Measurements from ENCODE around the gene VPREB3. TPM values are rescaled to one million over a fixed set of nuclear protein-coding genes. Genes with fewer than 3 reads are reported as not detected.

The VPREB3 gene
- polyA plus RNA-seq, 2 of the 4 experiments (the other 2 are of a cell fraction) = 0.41 to 0.52 TPM

GRCh38 chr22:23763579-23763945, 9.3 kb upstream of the VPREB3 start:
- Histone ChIP-seq H3K27ac (no peak overlapping the region), H3K4me2 (no peak overlapping the region), H3K4me1 (peaks cover 24% of the 10 kb centered on the region), H3K4me3 (no peak overlapping the region), H3K9me3 (no peaks in the 10 kb centered on the region)
- ATAC-seq (no peak), FAIRE-seq (no peak), DNase-seq (ENCODE audit: low read depth in 1 of 2, low spot score in 1 of 2) (no peak)
- CTCF ChIA-PET = interaction anchor here (1.1 to 16.9 kb wide), 2 partner anchors 10 to 85 kb away, joined by 3 to 175 read pairs; no protein-coding TSS in a partner anchor
- POLR2A ChIA-PET = no interaction called here
- TF ChIP-seq TP53 (CRISPR knock-in tag; IDR thresholded peaks at IDR 0.05) (no peak), RCOR1 (IDR thresholded peaks at IDR 0.05; ENCODE audit: low read depth, low read length) (no peak)
- WGBS (ENCODE audit: missing lambda C conversion rate) = 88% methylated on average over 5 of the region's 17 CpGs

GRCh38 chr22:23762842-23763578, 8.8 kb upstream of the VPREB3 start, which contains the start of gene C22orf15:
Gene C22orf15, plus strand, starts transcription at chr22:23762990. Its CDS starts 317 bp downstream, at chr22:23763307.
- ATAC-seq (no peak), DNase-seq (ENCODE audit: low read depth in 1 of 2, low spot score in 1 of 2) (no peak), FAIRE-seq (no peak)
- Histone ChIP-seq H3K4me1 (peaks cover 22% of the 10 kb centered on the region), H3K9me3 (no peaks in the 10 kb centered on the region), H3K27ac (0 out of 6 replicates have a peak within 1 kb of the TSS, but pooled peaks of 1 of the 2 experiments have one; percentile 13), H3K4me2 (no peak within 1 kb of the TSS), H3K4me3 (no peak within 1 kb of the TSS)
- WGBS (ENCODE audit: missing lambda C conversion rate) = 88% methylated on average over 13 of the region's 23 CpGs
- ChIA-PET CTCF (interaction anchor here (1.1 to 16.9 kb wide), 2 partner anchors 10 to 86 kb away, joined by 3 to 175 read pairs; no protein-coding TSS in a partner anchor), POLR2A (no interaction called here)
- TF ChIP-seq MAZ (IDR thresholded peaks at IDR 0.05; ENCODE audit: borderline replicate concordance, low read depth, low read length) = no peak
- no peak for TF ChIP-seq CHD4 (IDR thresholded peaks at IDR 0.05; ENCODE audit: borderline replicate concordance)

GRCh38 chr22:23760056-23760455, 5.8 kb upstream of the VPREB3 start:
- Histone ChIP-seq H3K27ac (no peak overlapping the region), H3K9me3 (no peaks in the 10 kb centered on the region), H3K4me2 (no peak overlapping the region), H3K4me1 (peaks cover 4% of the 10 kb centered on the region; the same call in 2 of the 3 replicates), H3K4me3 (no peak overlapping the region)
- no peak for TF ChIP-seq KDM1A (IDR thresholded peaks at IDR 0.05; ENCODE audit: low read depth)
- TF ChIP-seq HOXB5 (CRISPR knock-in tag; IDR thresholded peaks at IDR 0.05) = no peak
- no peak for TF ChIP-seq CBX2 (IDR thresholded peaks at IDR 0.05; ENCODE audit: borderline replicate concordance, low read depth)
- no peak for TF ChIP-seq ZNF302 (CRISPR knock-in tag; IDR thresholded peaks at IDR 0.05)
- TF ChIP-seq TP53 (CRISPR knock-in tag; IDR thresholded peaks at IDR 0.05) = no peak
- no peak for TF ChIP-seq RNF2 (IDR thresholded peaks at IDR 0.05; ENCODE audit: borderline replicate concordance, low read depth)
- no peak for TF ChIP-seq ZFP36 (IDR thresholded peaks at IDR 0.05; ENCODE audit: borderline replicate concordance, partially characterized antibody)
- TF ChIP-seq USF2 (IDR thresholded peaks at IDR 0.05) = no peak
- ATAC-seq (no peak), FAIRE-seq (no peak), DNase-seq (ENCODE audit: low read depth in 1 of 2, low spot score in 1 of 2) (no peak)
- WGBS (ENCODE audit: missing lambda C conversion rate) = 96% methylated on average over 6 of the region's 6 CpGs
- ChIA-PET CTCF (interaction anchor here (3.2 kb wide), 1 partner anchor 7 kb away, joined by 22 read pairs; the partner anchor contains the start of gene CHCHD10), POLR2A (no interaction called here)

GRCh38 chr22:23759566-23759965, 5.3 kb upstream of the VPREB3 start:
- 84% methylated on average over 4 of the region's 4 CpGs for WGBS (ENCODE audit: missing lambda C conversion rate)
- CTCF ChIA-PET = interaction anchor here (0.7 to 3.2 kb wide), 2 partner anchors 8 to 32 kb away, joined by 3 to 22 read pairs; partner anchors contain the start of gene CHCHD10
- FAIRE-seq = no peak
- ATAC-seq = no peak
- H3K9me3 ChIP-seq = no peaks in the 10 kb centered on the region
- no peaks in the 10 kb centered on the region for H3K4me1 ChIP-seq
- no peak overlapping the region for H3K4me3 ChIP-seq
- POLR2A ChIA-PET = no interaction called here
- no peak for DNase-seq (ENCODE audit: low read depth in 1 of 2, low spot score in 1 of 2)
- no peak overlapping the region for H3K4me2 ChIP-seq
- H3K27ac ChIP-seq = no peak overlapping the region
- TF ChIP-seq TP53 (CRISPR knock-in tag; IDR thresholded peaks at IDR 0.05) (no peak), BHLHE40 (IDR thresholded peaks at IDR 0.05; ENCODE audit: low read depth, low read length) (no peak), TFCP2L1 (CRISPR knock-in tag; IDR thresholded peaks at IDR 0.05) (no peak), CEBPB (IDR thresholded peaks at IDR 0.05) (no peak), ELK1 (IDR thresholded peaks at IDR 0.05; ENCODE audit: low read depth, low read length) (no peak), MAZ (IDR thresholded peaks at IDR 0.05; ENCODE audit: borderline replicate concordance, low read depth, low read length) (no peak)
